Ovary (tissue), 3 donors: Measurements from ENCODE around the gene PATE3.

Experiments used
- POLR2A ChIP-seq: fragments of 450-650 bp; IDR thresholded peaks from one replicate; pipeline ENCODE4 v1.6.1; 2017; ENCODE audit warnings: antibody characterized with exemption, mild to moderate bottlenecking, moderate library complexity
- TF ChIP-seq, protein P1 (sequence below), 3 donors: fragments of 450-650 bp in 2 of 3; fragments of 200-600 bp in 1 of 3; IDR thresholded peaks; one replicate each; pipeline versions ENCODE4 v1.5.1 to v1.8.0; 2016 to 2022; ENCODE audit warnings: antibody characterized with exemption in 3 of 3, mild to moderate bottlenecking in 1 of 3
- donor health status: DM: no; HTN: no; CAD: no.

DNA sequence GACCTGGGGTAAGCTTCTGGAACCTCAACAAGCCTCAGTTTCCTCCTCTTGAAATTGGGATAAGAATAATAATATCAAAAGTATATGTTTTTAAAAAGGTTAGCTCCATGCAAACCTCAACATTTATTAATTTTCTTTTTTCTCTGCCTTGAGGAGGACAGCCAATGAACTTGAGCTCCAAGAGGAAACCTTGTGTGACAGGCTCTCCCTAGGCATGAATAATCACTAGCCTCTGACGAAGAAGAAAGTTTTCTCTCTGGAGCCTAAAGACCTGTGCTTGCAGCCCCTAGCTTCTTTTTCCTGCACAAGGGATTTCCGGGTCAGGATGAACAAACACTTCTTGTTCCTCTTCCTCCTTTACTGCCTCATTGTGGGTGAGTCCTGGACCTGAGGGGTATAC is at the start of gene PATE3:
- TF ChIP-seq, protein P1, sequence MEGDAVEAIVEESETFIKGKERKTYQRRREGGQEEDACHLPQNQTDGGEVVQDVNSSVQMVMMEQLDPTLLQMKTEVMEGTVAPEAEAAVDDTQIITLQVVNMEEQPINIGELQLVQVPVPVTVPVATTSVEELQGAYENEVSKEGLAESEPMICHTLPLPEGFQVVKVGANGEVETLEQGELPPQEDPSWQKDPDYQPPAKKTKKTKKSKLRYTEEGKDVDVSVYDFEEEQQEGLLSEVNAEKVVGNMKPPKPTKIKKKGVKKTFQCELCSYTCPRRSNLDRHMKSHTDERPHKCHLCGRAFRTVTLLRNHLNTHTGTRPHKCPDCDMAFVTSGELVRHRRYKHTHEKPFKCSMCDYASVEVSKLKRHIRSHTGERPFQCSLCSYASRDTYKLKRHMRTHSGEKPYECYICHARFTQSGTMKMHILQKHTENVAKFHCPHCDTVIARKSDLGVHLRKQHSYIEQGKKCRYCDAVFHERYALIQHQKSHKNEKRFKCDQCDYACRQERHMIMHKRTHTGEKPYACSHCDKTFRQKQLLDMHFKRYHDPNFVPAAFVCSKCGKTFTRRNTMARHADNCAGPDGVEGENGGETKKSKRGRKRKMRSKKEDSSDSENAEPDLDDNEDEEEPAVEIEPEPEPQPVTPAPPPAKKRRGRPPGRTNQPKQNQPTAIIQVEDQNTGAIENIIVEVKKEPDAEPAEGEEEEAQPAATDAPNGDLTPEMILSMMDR (IDR thresholded peaks at IDR 0.05) = no peak
- TF ChIP-seq POLR2A = no peak
